IMR-90 (cell line): ENCODE results near the gene ELF2. TPM values are rescaled to one million over a fixed set of nuclear protein-coding genes. Genes with fewer than 3 reads are reported as not detected.

Experiments
- ATAC-seq: fragments of 200-7000 bp; cut with Tn5 transposase; 2 replicates; pipeline ENCODE4 v1.9.1; 2020; ENCODE audit warnings: low read depth, mild to moderate bottlenecking, moderate library complexity
- BruUV-seq: library from RNA; stranded (reverse); fragments of 400-500 nt; replicated peaks from 2 replicates; lab custom pipeline; 2021; lab: Mats Ljungman, UMichigan
- CTCF ChIA-PET: fragments of 300-600 bp; formaldehyde crosslinking; extraction: SDS; loops from one replicate; lab custom pipeline; 2021; ENCODE audit warnings: antibody characterized with exemption; lab: Yijun Ruan, JAX
- POLR2A ChIA-PET: fragments of 300-600 bp; sonication (Branson Sonifier 250); formaldehyde crosslinking; loops from one replicate; lab custom pipeline; 2022; ENCODE audit warnings: antibody characterized with exemption; ENCODE audit not compliant: unreplicated experiment; lab: Charles Lee
- DNase-seq: peaks from one replicate; pipeline ENCODE4 v3.0.0; 2013
- H2AFZ ChIP-seq: replicated peaks from 2 replicates; pipeline ENCODE3; 2013; ENCODE audit warnings: low read length, mild to moderate bottlenecking; ENCODE audit not compliant: poor library complexity
- H2AK5ac ChIP-seq: 2 replicates; pipeline ENCODE4 v1.6.1; 2013; ENCODE audit warnings: low read depth, low read length, inconsistent platforms
- H2AK9ac ChIP-seq: replicated peaks from 2 replicates; pipeline ENCODE3; 2013; ENCODE audit warnings: mild to moderate bottlenecking, low read depth, low read length, moderate library complexity; ENCODE audit not compliant: poor library complexity
- H2BK120ac ChIP-seq: 2 replicates; pipeline ENCODE4 v1.6.1; 2013; ENCODE audit warnings: low read depth, low read length, inconsistent platforms
- H2BK15ac ChIP-seq: 3 replicates; pipeline ENCODE4 v1.6.1; 2013; ENCODE audit warnings: low read depth, low read length, inconsistent platforms
- H2BK20ac ChIP-seq: 2 replicates; pipeline ENCODE4 v1.6.1; 2013; ENCODE audit warnings: low read depth, mild to moderate bottlenecking, inconsistent platforms, low read length, moderate library complexity
- H2BK5ac ChIP-seq: 2 replicates; pipeline ENCODE4 v1.6.1; 2013; ENCODE audit warnings: mild to moderate bottlenecking, low read depth, low read length, inconsistent platforms; ENCODE audit not compliant: poor library complexity, severe bottlenecking
- H3K14ac ChIP-seq: replicated peaks from 2 replicates; pipeline ENCODE4 v1.6.1; 2013; ENCODE audit warnings: low read depth, low read length, inconsistent platforms
- H3K18ac ChIP-seq: 2 replicates; pipeline ENCODE4 v1.6.1; 2013; ENCODE audit warnings: low read depth, low read length, control low read depth
- H3K23ac ChIP-seq: 2 replicates; pipeline ENCODE4 v1.6.1; 2013; ENCODE audit warnings: low read depth, low read length, inconsistent platforms
- H3K27ac ChIP-seq: 2 replicates; pipeline ENCODE4 v1.5.1; 2013; ENCODE audit warnings: mild to moderate bottlenecking, control low read depth, low read length; ENCODE audit not compliant: insufficient read depth
- H3K27me3 ChIP-seq: 2 replicates; pipeline ENCODE4 v1.6.1; 2013; ENCODE audit warnings: low read length; ENCODE audit not compliant: control insufficient read depth, insufficient read depth
- H3K36me3 ChIP-seq: 2 replicates; pipeline ENCODE4 v1.6.1; 2013; ENCODE audit warnings: low read length, mixed read lengths; ENCODE audit not compliant: control insufficient read depth, insufficient read depth
- H3K4ac ChIP-seq: 2 replicates; pipeline ENCODE4 v1.6.1; 2013; ENCODE audit warnings: low read depth, low read length, inconsistent platforms
- H3K4me1 ChIP-seq: 2 replicates; pipeline ENCODE4 v1.6.1; 2013; ENCODE audit warnings: low read length, mixed read lengths; ENCODE audit not compliant: control insufficient read depth, insufficient read depth
- H3K4me2 ChIP-seq: 2 replicates; pipeline ENCODE4 v1.6.1; 2013; ENCODE audit warnings: low read depth, mild to moderate bottlenecking, control low read depth, low read length, moderate library complexity
- H3K4me3 ChIP-seq: 2 replicates; pipeline ENCODE4 v1.5.1; 2013; ENCODE audit warnings: low read depth, mild to moderate bottlenecking, control low read depth, low read length, moderate library complexity; ENCODE audit not compliant: insufficient read depth
- H3K56ac ChIP-seq: 2 replicates; pipeline ENCODE4 v1.6.1; 2013; ENCODE audit warnings: low read length, inconsistent platforms; ENCODE audit not compliant: insufficient read depth; ENCODE audit errors: extremely low read depth
- H3K79me1 ChIP-seq, 2 experiments: 2 replicates each; pipeline ENCODE4 v1.6.1; 2013; ENCODE audit warnings: low read length in 2 of 2, inconsistent platforms in 1 of 2, low read depth in 1 of 2
- H3K9ac ChIP-seq: 2 replicates; pipeline ENCODE4 v1.6.1; 2013; ENCODE audit warnings: low read depth, low read length, control low read depth
- H3K9me1 ChIP-seq: 2 replicates; pipeline ENCODE4 v1.6.1; 2013; ENCODE audit warnings: low read length, inconsistent platforms; ENCODE audit not compliant: insufficient read depth
- H3K9me3 ChIP-seq: 2 replicates; pipeline ENCODE4 v1.6.1; 2013; ENCODE audit warnings: low read length; ENCODE audit not compliant: control insufficient read depth, insufficient read depth
- H4K20me1 ChIP-seq: 2 replicates; pipeline ENCODE4 v1.6.1; 2013; ENCODE audit warnings: low read length, inconsistent platforms; ENCODE audit not compliant: insufficient read depth
- H4K5ac ChIP-seq: 2 replicates; pipeline ENCODE4 v1.6.1; 2013; ENCODE audit warnings: mild to moderate bottlenecking, low read depth, low read length, control low read depth
- H4K8ac ChIP-seq, 2 experiments: 2 replicates each; pipeline ENCODE4 v1.6.1; 2013; ENCODE audit warnings: low read depth in 2 of 2, low read length in 2 of 2, control low read depth in 1 of 2, inconsistent platforms in 1 of 2
- H4K91ac ChIP-seq: 2 replicates; pipeline ENCODE4 v1.6.1; 2013; ENCODE audit warnings: low read depth, low read length, inconsistent platforms; ENCODE audit not compliant: insufficient read depth
- FOS ChIP-seq: fragments of 150-350 bp; IDR thresholded peaks from 2 replicates; pipeline ENCODE4 v1.6.1; 2016; ENCODE audit warnings: low read depth, low read length
- POLR2A ChIP-seq: IDR thresholded peaks from 2 replicates; pipeline ENCODE4 v1.6.1; 2012; ENCODE audit warnings: mild to moderate bottlenecking, low read depth, low read length
- RCOR1 ChIP-seq: IDR thresholded peaks from 2 replicates; pipeline ENCODE4 v1.6.1; 2012; ENCODE audit warnings: mild to moderate bottlenecking, low read length, improper control_type of control experiment; ENCODE audit not compliant: insufficient replicate concordance
- USF2 ChIP-seq: fragments of 150-350 bp; IDR thresholded peaks from 2 replicates; pipeline ENCODE4 v1.6.1; 2017; ENCODE audit warnings: mild to moderate bottlenecking, antibody characterized with exemption, low read length, low read depth
- WGBS, 2 experiments: methylation state at CpG; one replicate each; pipeline versions ENCODE4 v1.1.5 to v1.1.7; 2013; ENCODE audit warnings: missing lambda C conversion rate in 2 of 2; ENCODE audit not compliant: insufficient read length in 1 of 2; ENCODE audit errors: extremely low coverage in 2 of 2; 5-methylcytosine and 5-hydroxymethylcytosine counted together
- dilution Hi-C: fragments of 300-500 bp; cut with HindIII; formaldehyde crosslinking; loops from one replicate; pipeline ENCODE4 v1.14.3; 2018; ENCODE audit warnings: low sequenced_read_pairs; ENCODE audit not compliant: unreplicated experiment
- in situ Hi-C: fragments of 300-500 bp; cut with MboI; formaldehyde crosslinking; loops from 3 replicates; pipeline ENCODE4 v1.14.3; 2019; ENCODE audit warnings: low sequenced_read_pairs, inconsistent platforms, mixed read lengths
- intact Hi-C: fragments of 100-400 bp; cut with micrococcal nuclease; formaldehyde crosslinking; loops from 2 replicates; pipeline ENCODE4 v1.10.0; 2022
- polyA plus RNA-seq, 3 experiments: library from polyadenylated mRNA; depleted of rRNA; stranded (reverse); fragments of >200 nt; gene quantifications; 2 replicates each; pipeline ENCODE4 v1.2.3, GENCODE V29; 2012; ENCODE audit warnings: low replicate concordance in 1 of 3
- total RNA-seq: library from RNA; depleted of rRNA; stranded (reverse); fragments of >200 nt; gene quantifications from 2 replicates; pipeline ENCODE4 v1.2.3, GENCODE V29; 2012

Gene ELF2
- total and polyA plus RNA-seq, 2 of the 4 experiments (the other 2 are of a cell fraction) = 14.5 to 42.3 TPM

DNA sequence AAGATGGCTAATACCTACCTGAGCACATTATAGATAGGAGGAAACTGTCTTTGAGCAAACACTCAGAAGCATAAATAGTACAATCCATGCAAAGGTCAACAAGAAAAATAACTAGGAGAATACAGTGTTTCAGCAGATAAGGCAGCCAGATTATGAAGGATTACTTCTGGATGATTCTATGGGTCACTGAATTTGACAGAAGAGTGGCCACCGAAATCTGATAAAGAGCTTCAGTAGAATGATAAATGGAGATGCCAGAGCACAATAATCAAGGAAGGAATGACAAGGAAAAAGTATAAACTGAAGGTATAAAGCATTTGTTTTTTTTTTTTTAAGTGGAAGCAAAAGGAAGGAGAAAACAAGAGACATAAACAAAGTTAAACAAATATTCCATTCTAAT lies 58.7 kb downstream of the ELF2 start:
- Histone ChIP-seq H3K4me2 (no peak overlapping the region), H3K4ac (no peak overlapping the region), H3K18ac (no peak overlapping the region), H4K8ac (no peak overlapping the region), H4K91ac (no peak overlapping the region), H2BK15ac (no peak overlapping the region), H2BK20ac (no peak overlapping the region), H2AK9ac (no peak overlapping the region), H3K23ac (no peak overlapping the region), H3K36me3 (peaks cover 3% of the 10 kb centered on the region; the same call in 1 of the 2 replicates), H3K27me3 (no peaks in the 10 kb centered on the region), H3K56ac (peak overlapping the region; percentile 10; the same call in 1 of the 2 replicates), H2BK5ac (no peak overlapping the region), H3K79me1 (no peaks in the 10 kb centered on the region), H2AK5ac (no peak overlapping the region), H3K4me1 (no peaks in the 10 kb centered on the region), H4K20me1 (no peaks in the 10 kb centered on the region), H2AFZ (no peak overlapping the region), H4K5ac (no peak overlapping the region), H3K4me3 (no peak overlapping the region), H3K9ac (no peak overlapping the region), H3K9me1 (no peaks in the 10 kb centered on the region), H2BK120ac (no peak overlapping the region), H3K27ac (no peak overlapping the region), H3K14ac (no peak overlapping the region), H3K9me3 (no peaks in the 10 kb centered on the region)
- ATAC-seq (no peak), DNase-seq (no peak)
- dilution Hi-C loops (no loop called here), intact Hi-C loops (no loop called here), in situ Hi-C loops (no loop called here)
- TF ChIP-seq FOS (no peak), USF2 (no peak), POLR2A (no peak), RCOR1 (no peak)
- CTCF ChIA-PET = no interaction called here
- no TSS peak for BruUV-seq
- POLR2A ChIA-PET = no interaction called here
- WGBS, 2 experiments = no CpG with 5 or more reads among the region's 1 CpG
